Vagina (tissue), 2 donors: ENCODE results near the gene CYP26B1.

Experiments
- CTCF ChIP-seq, 3 experiments: fragments of 450-650 bp in 2 of 3; fragments of 200-600 bp in 1 of 3; sonication (generic) in 1 of 3; IDR thresholded peaks; one replicate each; pipeline ENCODE4 v1.5.1; 2017 to 2019; ENCODE audit warnings: antibody characterized with exemption in 3 of 3, mild to moderate bottlenecking in 2 of 3, moderate library complexity in 2 of 3
- POLR2A ChIP-seq, 2 donors: fragments of 450-650 bp; IDR thresholded peaks; one replicate each; pipeline ENCODE4 v1.6.1; 2017; ENCODE audit warnings: antibody characterized with exemption in 2 of 2, mild to moderate bottlenecking in 2 of 2, moderate library complexity in 2 of 2

- TF ChIP-seq CTCF (IDR thresholded peaks at IDR 0.05) (no peak), POLR2A (IDR thresholded peaks at IDR 0.05) (no peak)
Measured at GRCh38 chr2:72139471-72139873, 8.2 kb downstream of the CYP26B1 start.
